Brain microvascular endothelial cell (primary cell): ENCODE data around the gene TM2D3.

Source experiments
- DNase-seq: peaks from one replicate; pipeline ENCODE4 v3.0.0-alpha.2; 2020
- H3K27ac ChIP-seq: fragments of 250-450 bp; sonication (Bioruptor Pico); 2 replicates; pipeline ENCODE4 v1.5.1; 2020; ENCODE audit warnings: mild to moderate bottlenecking, moderate library complexity
- H3K27me3 ChIP-seq: fragments of 250-450 bp; sonication (Bioruptor Pico); replicated peaks from 2 replicates; pipeline ENCODE4 v1.5.1; 2020; ENCODE audit warnings: mild to moderate bottlenecking
- H3K36me3 ChIP-seq: fragments of 250-450 bp; sonication (Bioruptor Pico); replicated peaks from 2 replicates; pipeline ENCODE4 v1.5.1; 2020; ENCODE audit warnings: mild to moderate bottlenecking
- H3K4me3 ChIP-seq: 2 replicates; pipeline ENCODE4 v1.5.1; 2011; ENCODE audit warnings: low read depth, mild to moderate bottlenecking, control low read depth, low read length, moderate library complexity
- in situ Hi-C: cut with HindIII; loops from 2 replicates; pipeline ENCODE4 v1.10.0; 2017; ENCODE audit warnings: low sequenced_read_pairs, low pct_ligation_motif_present
- TF ChIP-seq, protein P1 (sequence below): IDR thresholded peaks from 2 replicates; pipeline ENCODE4 v1.5.1; 2011; ENCODE audit warnings: low read depth, mild to moderate bottlenecking, moderate library complexity, low read length, control low read depth, inconsistent platforms; ENCODE audit errors: missing control alignments

TM2D3 gene

DNA sequence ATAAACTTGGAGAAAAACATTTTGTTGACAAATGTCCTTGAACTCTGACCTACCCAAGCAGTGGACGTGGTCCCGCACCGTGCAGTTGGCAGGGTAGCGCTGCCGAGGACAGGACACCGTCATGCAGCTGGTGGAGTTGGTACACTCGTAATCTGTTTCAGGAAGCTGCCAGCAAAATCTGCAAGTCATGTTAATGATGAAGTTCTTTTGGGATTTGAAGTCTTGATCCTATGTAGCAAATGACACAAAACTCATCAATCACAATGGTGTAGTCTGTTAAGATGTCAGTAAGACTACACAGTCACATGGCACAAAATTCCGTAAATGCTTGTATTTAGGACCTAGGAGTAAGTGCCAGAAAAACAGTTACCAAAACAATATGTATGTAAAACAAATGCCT is 5.5 kb downstream of the TM2D3 start:
- H3K4me3 ChIP-seq: no peak overlapping the region
- DNase-seq: no peak
- in situ Hi-C loops: no loop called here
- no peaks in the 10 kb centered on the region for H3K27me3 ChIP-seq
- H3K36me3 ChIP-seq: peaks cover 23% of the 10 kb centered on the region
- H3K27ac ChIP-seq: no peak overlapping the region
- TF ChIP-seq, protein P1, sequence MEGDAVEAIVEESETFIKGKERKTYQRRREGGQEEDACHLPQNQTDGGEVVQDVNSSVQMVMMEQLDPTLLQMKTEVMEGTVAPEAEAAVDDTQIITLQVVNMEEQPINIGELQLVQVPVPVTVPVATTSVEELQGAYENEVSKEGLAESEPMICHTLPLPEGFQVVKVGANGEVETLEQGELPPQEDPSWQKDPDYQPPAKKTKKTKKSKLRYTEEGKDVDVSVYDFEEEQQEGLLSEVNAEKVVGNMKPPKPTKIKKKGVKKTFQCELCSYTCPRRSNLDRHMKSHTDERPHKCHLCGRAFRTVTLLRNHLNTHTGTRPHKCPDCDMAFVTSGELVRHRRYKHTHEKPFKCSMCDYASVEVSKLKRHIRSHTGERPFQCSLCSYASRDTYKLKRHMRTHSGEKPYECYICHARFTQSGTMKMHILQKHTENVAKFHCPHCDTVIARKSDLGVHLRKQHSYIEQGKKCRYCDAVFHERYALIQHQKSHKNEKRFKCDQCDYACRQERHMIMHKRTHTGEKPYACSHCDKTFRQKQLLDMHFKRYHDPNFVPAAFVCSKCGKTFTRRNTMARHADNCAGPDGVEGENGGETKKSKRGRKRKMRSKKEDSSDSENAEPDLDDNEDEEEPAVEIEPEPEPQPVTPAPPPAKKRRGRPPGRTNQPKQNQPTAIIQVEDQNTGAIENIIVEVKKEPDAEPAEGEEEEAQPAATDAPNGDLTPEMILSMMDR: no peak

DNA sequence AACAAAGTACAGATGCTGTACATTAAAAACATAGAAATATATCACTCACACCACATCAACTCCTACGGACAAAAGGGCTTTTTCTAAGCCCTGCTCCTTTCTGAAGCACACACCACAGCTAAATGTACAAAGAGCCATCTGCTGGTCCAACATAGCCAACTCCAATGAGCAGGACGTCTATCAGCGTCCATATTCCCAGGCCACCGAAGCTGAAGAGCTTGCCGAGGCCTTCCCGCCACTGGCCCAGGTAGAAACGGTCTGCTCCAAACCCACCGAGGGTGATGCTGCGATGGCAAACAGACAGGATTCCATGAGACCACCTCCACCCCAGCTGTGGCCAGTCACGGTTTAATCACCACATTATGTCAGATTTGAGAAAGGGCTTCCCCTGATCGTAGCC is 9.8 kb downstream of the TM2D3 start:
- no peaks in the 10 kb centered on the region for H3K27me3 ChIP-seq
- peaks cover 24% of the 10 kb centered on the region for H3K36me3 ChIP-seq
- TF ChIP-seq, protein P1: peak; percentile 17
- in situ Hi-C loops: no loop called here
- no peak overlapping the region for H3K27ac ChIP-seq
- no peak for DNase-seq
- H3K4me3 ChIP-seq: no peak overlapping the region

DNA sequence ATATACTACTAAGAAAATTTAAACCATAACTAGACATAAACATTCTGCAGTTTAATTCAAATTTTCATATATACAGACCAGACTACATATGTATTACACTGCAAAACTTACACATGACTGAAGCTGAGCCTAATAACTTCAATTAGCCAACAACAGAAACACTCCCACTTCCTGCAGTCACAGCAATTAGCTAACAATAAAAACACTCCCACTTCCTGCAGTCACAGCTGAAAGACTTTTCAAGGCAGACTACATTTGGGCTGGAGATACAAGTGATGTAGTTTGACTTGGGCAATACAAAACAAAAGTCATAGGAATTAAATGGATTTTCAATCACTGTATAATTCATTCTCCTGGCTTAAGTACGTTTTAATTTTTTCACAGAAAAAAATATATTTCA is 10.3 kb downstream of the TM2D3 start:
- TF ChIP-seq, protein P1: no peak
- DNase-seq: no peak

DNA sequence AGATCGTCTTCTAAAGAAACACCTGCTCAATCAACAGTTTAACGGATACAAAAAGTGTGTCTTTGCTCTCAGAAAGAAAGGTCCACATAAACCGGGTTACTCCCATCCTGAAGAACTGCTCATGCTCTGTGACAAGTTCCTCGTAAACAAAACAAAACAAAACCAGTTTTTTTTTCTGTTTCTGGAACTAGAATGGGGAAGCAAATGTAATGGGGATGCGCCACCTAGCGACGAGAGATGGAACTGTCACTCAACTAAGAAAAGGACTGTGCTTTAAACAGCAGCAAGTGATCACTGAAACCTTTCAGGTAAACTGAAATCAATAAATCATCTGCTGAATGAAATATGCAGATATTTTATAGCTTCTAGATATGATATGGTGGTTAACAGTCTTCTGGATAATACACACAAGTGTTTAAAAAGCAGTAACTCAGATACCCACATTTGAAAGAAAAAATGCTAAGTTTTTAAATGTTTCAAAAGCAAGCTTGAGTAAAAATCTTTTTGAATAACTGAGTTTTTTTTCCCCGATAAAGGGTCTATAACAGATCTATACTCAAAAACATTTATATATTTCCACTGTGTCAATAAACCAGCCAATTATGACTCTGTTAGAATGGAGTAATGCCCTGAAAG is 10.9 kb downstream of the TM2D3 start:
- no peak overlapping the region for H3K27ac ChIP-seq
- no peak overlapping the region for H3K4me3 ChIP-seq
- H3K27me3 ChIP-seq: no peaks in the 10 kb centered on the region
- peak; percentile 68 for DNase-seq
- TF ChIP-seq, protein P1: peak; percentile 93
- H3K36me3 ChIP-seq: peaks cover 17% of the 10 kb centered on the region
- in situ Hi-C loops: no loop called here

More for the DNA sequence above, 10.3 kb downstream of the TM2D3 start:
- no peak overlapping the region for H3K4me3 ChIP-seq
- peaks cover 21% of the 10 kb centered on the region for H3K36me3 ChIP-seq
- no peaks in the 10 kb centered on the region for H3K27me3 ChIP-seq
- in situ Hi-C loops: no loop called here
- H3K27ac ChIP-seq: no peak overlapping the region

DNA sequence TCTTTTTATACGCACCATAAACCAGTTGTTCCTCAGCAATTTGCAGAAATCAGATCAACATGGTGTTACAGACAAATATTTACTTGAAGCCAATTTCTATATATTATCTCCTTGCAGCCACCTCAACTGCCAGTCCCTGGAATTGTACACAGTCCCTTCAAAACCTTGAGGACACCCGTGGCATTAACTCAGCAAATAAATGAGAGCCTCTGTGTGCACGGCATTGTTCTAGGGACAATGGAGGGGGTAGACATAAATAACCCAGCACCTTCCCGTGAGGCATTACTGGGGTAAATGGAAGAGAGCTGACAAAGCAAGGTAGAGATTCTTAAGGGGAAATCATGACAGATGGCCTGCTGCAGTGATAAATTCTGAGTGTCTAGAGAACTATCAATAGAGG is 12.5 kb downstream of the TM2D3 start:
- no peak for DNase-seq
- TF ChIP-seq, protein P1: no peak
- H3K27ac ChIP-seq: no peak overlapping the region
- H3K27me3 ChIP-seq: no peaks in the 10 kb centered on the region
- peaks cover 8% of the 10 kb centered on the region for H3K36me3 ChIP-seq
- in situ Hi-C loops: no loop called here
- no peak overlapping the region for H3K4me3 ChIP-seq

DNA sequence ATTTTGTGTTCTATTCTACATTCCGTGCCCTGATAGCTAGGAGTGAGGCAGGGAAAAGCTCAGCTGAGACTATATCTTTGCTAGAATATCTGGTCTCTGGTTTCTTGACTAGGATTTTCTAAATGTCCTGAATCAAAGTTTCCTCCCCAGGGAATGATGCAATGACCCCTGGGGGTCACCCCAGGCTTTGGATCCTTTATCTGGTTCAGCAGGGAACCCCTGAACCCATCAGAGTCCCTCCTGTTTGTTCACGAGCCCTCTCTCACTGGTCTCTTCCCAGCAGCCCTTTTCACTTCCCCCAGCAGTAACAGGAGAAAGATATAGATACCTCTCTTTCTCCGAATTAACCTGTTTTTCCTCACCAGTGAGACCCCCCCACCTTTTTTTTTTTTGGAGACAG is 14.3 kb downstream of the TM2D3 start:
- no peak overlapping the region for H3K4me3 ChIP-seq
- TF ChIP-seq, protein P1: no peak
- peaks cover 2% of the 10 kb centered on the region for H3K36me3 ChIP-seq
- DNase-seq: no peak
- in situ Hi-C loops: no loop called here
- no peak overlapping the region for H3K27ac ChIP-seq
- no peaks in the 10 kb centered on the region for H3K27me3 ChIP-seq
